Sigmoid colon (tissue), 7 donors: Measurements from ENCODE around the gene COLEC12. TPM values are rescaled to one million over a fixed set of nuclear protein-coding genes. Genes with fewer than 3 reads are reported as not detected.

Experiments used
- DNase-seq: peaks from one replicate; pipeline ENCODE4 v3.0.0-alpha.2; 2019
- H3K27ac ChIP-seq, 4 donors: fragments of 200-600 bp; sonication (generic); one replicate each; pipeline ENCODE4 v1.5.1; 2016 to 2019; ENCODE audit warnings: mild to moderate bottlenecking in 1 of 4
- H3K27me3 ChIP-seq, 3 donors: fragments of 200-600 bp; sonication (generic); one replicate each; pipeline ENCODE4 v1.5.1; 2019; ENCODE audit warnings: mild to moderate bottlenecking in 1 of 3
- H3K36me3 ChIP-seq, 4 donors: fragments of 200-600 bp; sonication (generic); one replicate each; pipeline ENCODE4 v1.5.1; 2016 to 2019
- H3K4me1 ChIP-seq, 4 donors: fragments of 200-600 bp; sonication (generic); one replicate each; pipeline ENCODE4 v1.5.1; 2017 to 2019
- H3K4me3 ChIP-seq, 4 donors: fragments of 200-600 bp; sonication (generic); one replicate each; pipeline ENCODE4 v1.5.1; 2017 to 2019; ENCODE audit warnings: mild to moderate bottlenecking in 2 of 4, moderate library complexity in 1 of 4
- H3K9me3 ChIP-seq, 4 donors: fragments of 200-600 bp in 3 of 4; sonication (generic) in 3 of 4; one replicate each; pipeline versions ENCODE4 v1.5.1 to v1.6.1; 2013 to 2019
- EP300 ChIP-seq, 4 donors: sonication (generic); formaldehyde crosslinking; IDR thresholded peaks; one replicate each; pipeline ENCODE4 v1.6.1; 2017; ENCODE audit warnings: antibody characterized with exemption in 4 of 4
- POLR2A ChIP-seq, 2 donors: fragments of 450-650 bp; IDR thresholded peaks; one replicate each; pipeline ENCODE4 v1.6.1; 2016; ENCODE audit warnings: antibody characterized with exemption in 2 of 2, mild to moderate bottlenecking in 2 of 2, moderate library complexity in 2 of 2
- POLR2AphosphoS5 ChIP-seq, 4 donors: sonication (generic); formaldehyde crosslinking; IDR thresholded peaks; one replicate each; pipeline ENCODE4 v1.6.1; 2017; ENCODE audit warnings: antibody characterized with exemption in 4 of 4
- whole genome bisulfite sequencing, 2 donors: extraction: QIAGEN DNeasy Blood & Tissue Kit; methylation state at CpG; one replicate each; pipeline ENCODE4 v1.1.7; 2013; 5-methylcytosine and 5-hydroxymethylcytosine counted together
- intact Hi-C: fragments of 100-400 bp; cut with DNase I; formaldehyde crosslinking; loops from one replicate; pipeline ENCODE4 v1.15.1; 2023
- polyA plus RNA-seq, 3 donors: library from polyadenylated mRNA; stranded (reverse); fragments of 200-250 nt; gene quantifications; one replicate each; pipeline ENCODE4 v1.2.3, GENCODE V29; 2013
- total RNA-seq, 4 donors: library from RNA; depleted of rRNA; stranded (reverse); fragments of >200 nt; gene quantifications; one replicate each; pipeline ENCODE4 v1.1.0, GENCODE V29; 2016
- TF ChIP-seq, protein P1 (sequence below), 4 experiments: fragments of 450-650 bp in 3 of 4; fragments of 200-600 bp in 1 of 4; IDR thresholded peaks; one replicate each; pipeline ENCODE4 v1.5.1; 2016 to 2019; ENCODE audit warnings: antibody characterized with exemption in 4 of 4, mild to moderate bottlenecking in 3 of 4, moderate library complexity in 2 of 4
- donor health status: healthy with polysubstance abuse.
- donor health status: Bipolar disorder and iron deficiency.
- donor health status: healthy.

COLEC12 gene
- total and polyA plus RNA-seq, 7 donors: 0.69 to 24.7 (median 15.9) TPM

DNA sequence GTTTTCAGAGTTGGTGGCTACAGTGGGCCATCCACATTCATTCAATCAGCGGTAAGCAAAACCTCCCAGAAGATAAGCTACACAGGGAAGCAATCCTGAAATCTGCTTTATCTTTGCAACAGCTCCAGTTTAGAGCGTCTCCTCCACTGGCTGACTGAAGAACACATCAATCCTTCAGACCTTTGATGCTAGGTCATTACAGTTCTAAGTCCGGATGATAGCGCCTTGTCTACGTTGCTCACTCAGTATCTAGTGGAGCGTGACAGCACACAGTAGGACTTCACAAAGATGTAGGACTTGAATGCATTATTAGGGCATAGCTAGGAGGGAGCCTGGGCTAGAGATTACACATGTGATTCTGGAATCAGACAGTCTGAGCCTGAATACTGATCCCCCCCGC is 5.0 kb downstream of the COLEC12 start:
- H3K27ac ChIP-seq: peak overlapping the region in 1 of 4 donors; percentile 27
- no peak overlapping the region for H3K4me3 ChIP-seq
- peaks cover 0 to 32% (median 7%) of the 10 kb centered on the region in 3 donors for H3K27me3 ChIP-seq
- no peaks in the 10 kb centered on the region for H3K36me3 ChIP-seq
- intact Hi-C loops: no loop called here
- no peak for DNase-seq
- TF ChIP-seq EP300 (IDR thresholded peaks at IDR 0.05) (no peak), POLR2A (IDR thresholded peaks at IDR 0.05) (no peak), POLR2AphosphoS5 (IDR thresholded peaks at IDR 0.05) (no peak)
- TF ChIP-seq, protein P1, sequence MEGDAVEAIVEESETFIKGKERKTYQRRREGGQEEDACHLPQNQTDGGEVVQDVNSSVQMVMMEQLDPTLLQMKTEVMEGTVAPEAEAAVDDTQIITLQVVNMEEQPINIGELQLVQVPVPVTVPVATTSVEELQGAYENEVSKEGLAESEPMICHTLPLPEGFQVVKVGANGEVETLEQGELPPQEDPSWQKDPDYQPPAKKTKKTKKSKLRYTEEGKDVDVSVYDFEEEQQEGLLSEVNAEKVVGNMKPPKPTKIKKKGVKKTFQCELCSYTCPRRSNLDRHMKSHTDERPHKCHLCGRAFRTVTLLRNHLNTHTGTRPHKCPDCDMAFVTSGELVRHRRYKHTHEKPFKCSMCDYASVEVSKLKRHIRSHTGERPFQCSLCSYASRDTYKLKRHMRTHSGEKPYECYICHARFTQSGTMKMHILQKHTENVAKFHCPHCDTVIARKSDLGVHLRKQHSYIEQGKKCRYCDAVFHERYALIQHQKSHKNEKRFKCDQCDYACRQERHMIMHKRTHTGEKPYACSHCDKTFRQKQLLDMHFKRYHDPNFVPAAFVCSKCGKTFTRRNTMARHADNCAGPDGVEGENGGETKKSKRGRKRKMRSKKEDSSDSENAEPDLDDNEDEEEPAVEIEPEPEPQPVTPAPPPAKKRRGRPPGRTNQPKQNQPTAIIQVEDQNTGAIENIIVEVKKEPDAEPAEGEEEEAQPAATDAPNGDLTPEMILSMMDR (IDR thresholded peaks at IDR 0.05): no peak
- H3K9me3 ChIP-seq: no peaks in the 10 kb centered on the region
- H3K4me1 ChIP-seq: peaks cover 0 to 43% (median 32%) of the 10 kb centered on the region in 4 donors
- 88 to 90% methylated on average over 7 of the region's 7 CpGs for WGBS, 2 donors

GRCh38 chr18:495017-495416 is 5.5 kb downstream of the COLEC12 start:
- intact Hi-C loops: no loop called here
- Histone ChIP-seq H3K36me3 (no peaks in the 10 kb centered on the region), H3K27me3 (peaks cover 0 to 28% (median 7%) of the 10 kb centered on the region in 3 donors), H3K27ac (peak overlapping the region in 1 of 4 donors; percentile 27), H3K9me3 (no peaks in the 10 kb centered on the region), H3K4me3 (no peak overlapping the region), H3K4me1 (peaks cover 0 to 41% (median 29%) of the 10 kb centered on the region in 4 donors)
- TF ChIP-seq EP300 (IDR thresholded peaks at IDR 0.05): no peak
- DNase-seq: no peak
- WGBS, 2 donors: 80 to 85% methylated on average over 1 of the region's 1 CpG

DNA sequence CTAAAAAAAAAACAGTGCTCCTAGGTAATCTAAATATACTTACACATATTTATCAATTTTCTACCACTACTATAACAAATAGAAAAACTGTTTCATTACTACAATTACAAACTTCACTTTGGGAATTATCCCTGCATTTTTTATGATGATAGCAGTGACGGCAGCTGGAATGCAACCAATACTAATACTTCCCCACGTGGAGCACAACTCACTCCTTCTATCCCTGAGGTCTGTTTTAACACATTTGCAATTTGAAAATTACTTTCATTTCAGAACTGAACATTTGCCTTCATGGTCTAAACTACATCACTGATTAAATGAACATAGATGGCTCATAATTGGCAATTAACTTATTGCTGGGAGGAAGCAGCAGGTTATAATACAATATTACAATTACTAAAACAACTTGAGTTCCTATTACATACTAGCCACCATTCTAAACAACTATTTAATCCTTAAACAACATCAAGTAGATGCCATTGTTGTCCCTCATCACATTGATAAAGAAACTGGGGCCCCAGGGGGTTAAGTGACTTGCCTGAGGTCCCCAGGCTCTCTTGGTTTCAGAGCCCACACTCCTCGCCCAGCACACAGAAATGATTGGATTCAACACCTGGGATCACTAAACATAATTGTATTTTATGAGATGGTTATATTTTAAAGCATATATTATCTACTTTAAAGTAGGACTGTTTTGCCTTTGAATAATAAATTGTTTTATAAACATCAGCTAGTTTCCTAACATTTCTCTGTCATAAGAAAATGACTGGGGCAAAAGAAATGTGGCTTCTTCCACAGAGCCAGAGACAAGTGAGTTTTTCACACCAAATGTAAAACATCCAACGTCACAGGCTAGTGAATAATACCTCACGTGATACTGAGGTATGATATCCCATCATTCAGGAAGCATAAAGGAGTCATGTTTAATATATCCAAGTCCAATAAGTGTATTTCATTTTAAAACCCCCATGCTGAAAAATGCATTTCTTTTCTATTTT is 6.2 kb downstream of the COLEC12 start:
- 50 to 69% methylated on average over 5 of the region's 5 CpGs for WGBS, 2 donors
- no peak for DNase-seq
- peak overlapping the region in 2 of 4 donors; percentile 3 to 36 for H3K27ac ChIP-seq
- no peaks in the 10 kb centered on the region for H3K9me3 ChIP-seq
- no peak overlapping the region for H3K4me3 ChIP-seq
- intact Hi-C loops: no loop called here
- H3K27me3 ChIP-seq: peaks cover 0 to 21% (median 4%) of the 10 kb centered on the region in 3 donors
- TF ChIP-seq, protein P1 (IDR thresholded peaks at IDR 0.05): no peak
- TF ChIP-seq POLR2AphosphoS5 (IDR thresholded peaks at IDR 0.05): no peak
- TF ChIP-seq POLR2A (IDR thresholded peaks at IDR 0.05): no peak
- no peak for TF ChIP-seq EP300 (IDR thresholded peaks at IDR 0.05)
- no peaks in the 10 kb centered on the region for H3K36me3 ChIP-seq
- H3K4me1 ChIP-seq: peaks cover 0 to 39% (median 25%) of the 10 kb centered on the region in 4 donors

GRCh38 chr18:492451-492850 is 8.1 kb downstream of the COLEC12 start:
- WGBS, 2 donors: 69% methylated on average over 5 of the region's 5 CpGs
- Histone ChIP-seq H3K27me3 (peaks cover 0 to 2% (median 0%) of the 10 kb centered on the region in 3 donors), H3K9me3 (no peaks in the 10 kb centered on the region), H3K4me1 (peaks cover 0 to 35% (median 19%) of the 10 kb centered on the region in 4 donors), H3K36me3 (no peaks in the 10 kb centered on the region), H3K27ac (peak overlapping the region in 1 of 4 donors; percentile 41), H3K4me3 (no peak overlapping the region)
- intact Hi-C loops: no loop called here
- no peak for DNase-seq
- TF ChIP-seq EP300 (IDR thresholded peaks at IDR 0.05) (no peak), POLR2AphosphoS5 (IDR thresholded peaks at IDR 0.05) (no peak), POLR2A (IDR thresholded peaks at IDR 0.05) (no peak)
- TF ChIP-seq, protein P1 (IDR thresholded peaks at IDR 0.05): no peak

DNA sequence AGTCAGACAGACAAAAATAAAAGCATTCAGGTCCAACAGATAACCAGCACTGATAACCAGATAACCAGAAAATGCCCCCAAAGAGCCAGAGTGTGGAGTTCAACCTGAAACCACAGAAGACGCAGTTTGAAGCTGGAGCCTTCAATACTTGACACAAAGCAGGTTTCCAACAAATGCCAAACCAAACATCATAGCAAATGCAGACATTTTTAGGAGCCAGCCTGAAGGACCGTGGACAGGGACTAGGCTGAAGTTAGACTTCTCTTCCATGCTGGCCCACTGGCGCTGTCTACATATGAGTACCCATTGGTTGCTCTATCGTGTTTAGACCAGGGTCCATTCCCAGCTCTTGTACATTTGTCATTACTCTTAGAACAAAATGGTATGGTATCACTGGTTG is 9.9 kb downstream of the COLEC12 start:
- TF ChIP-seq POLR2AphosphoS5 (IDR thresholded peaks at IDR 0.05): no peak
- no peak for TF ChIP-seq POLR2A (IDR thresholded peaks at IDR 0.05)
- TF ChIP-seq EP300 (IDR thresholded peaks at IDR 0.05): no peak
- TF ChIP-seq, protein P1 (IDR thresholded peaks at IDR 0.05): no peak
- WGBS, 2 donors: 83 to 85% methylated on average over 4 of the region's 4 CpGs
- Histone ChIP-seq H3K27me3 (no peaks in the 10 kb centered on the region), H3K4me1 (peaks cover 0 to 32% (median 19%) of the 10 kb centered on the region in 4 donors), H3K27ac (peak overlapping the region in 1 of 4 donors; percentile 54), H3K9me3 (no peaks in the 10 kb centered on the region), H3K4me3 (no peak overlapping the region), H3K36me3 (no peaks in the 10 kb centered on the region)
- no peak for DNase-seq
- intact Hi-C loops: no loop called here
